Tibial nerve (tissue), 4 donors: ENCODE measurements around the gene CHPF.

Experiments
- EP300 ChIP-seq, 2 donors: sonication (generic); formaldehyde crosslinking; IDR thresholded peaks; one replicate each; pipeline ENCODE4 v1.6.1; 2017; ENCODE audit warnings: antibody characterized with exemption in 2 of 2, mild to moderate bottlenecking in 1 of 2
- TF ChIP-seq, protein P1 (sequence below), 5 experiments: fragments of 200-600 bp in 3 of 5; fragments of 450-650 bp in 2 of 5; sonication (generic) in 3 of 5; IDR thresholded peaks; one replicate each; pipeline ENCODE4 v1.5.1; 2016 to 2019; ENCODE audit warnings: antibody characterized with exemption in 5 of 5, mild to moderate bottlenecking in 3 of 5, moderate library complexity in 2 of 5

DNA sequence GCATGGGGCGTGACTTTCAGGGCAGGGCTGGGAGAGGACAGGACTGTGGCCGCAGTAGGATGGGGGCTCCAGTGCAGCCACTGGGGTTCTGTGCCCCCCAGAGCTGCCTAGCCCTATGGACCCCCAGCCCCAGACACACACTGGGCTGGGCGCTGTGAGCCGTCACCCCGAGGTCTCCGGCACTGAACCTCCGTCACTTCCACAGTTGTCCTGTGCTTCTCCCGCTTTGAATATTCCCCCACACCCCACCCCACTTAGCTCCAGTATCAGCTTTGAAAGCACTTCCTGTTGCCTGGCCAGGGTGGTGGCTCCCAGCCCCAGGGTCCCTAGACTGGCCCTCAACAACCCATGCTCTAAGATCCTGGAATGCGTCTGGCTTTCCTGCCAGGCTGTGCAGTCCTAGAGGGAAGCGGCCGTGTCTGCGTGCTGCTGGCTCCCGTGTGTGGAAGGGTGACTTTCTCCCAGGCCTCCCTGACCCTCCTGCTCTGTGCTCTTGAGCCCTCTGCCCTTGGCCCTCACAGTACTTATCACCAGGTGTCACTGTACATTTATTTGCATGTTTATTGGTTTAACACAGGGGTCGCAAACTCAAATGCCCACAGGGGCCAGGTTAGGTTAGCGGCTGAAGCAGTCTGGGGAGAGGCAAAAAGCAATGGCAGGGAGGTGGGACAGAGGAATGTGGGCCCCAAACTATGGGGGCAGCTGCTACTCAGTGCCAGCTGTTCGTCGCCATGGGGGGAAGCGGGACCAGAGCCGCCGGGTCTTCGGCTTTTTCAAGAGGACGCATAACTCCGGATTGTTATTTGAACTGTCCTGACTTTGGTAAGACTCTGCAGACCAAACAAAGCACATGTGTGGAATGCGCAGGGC lies 17.8 kb upstream of the CHPF start:
- TF ChIP-seq, protein P1, sequence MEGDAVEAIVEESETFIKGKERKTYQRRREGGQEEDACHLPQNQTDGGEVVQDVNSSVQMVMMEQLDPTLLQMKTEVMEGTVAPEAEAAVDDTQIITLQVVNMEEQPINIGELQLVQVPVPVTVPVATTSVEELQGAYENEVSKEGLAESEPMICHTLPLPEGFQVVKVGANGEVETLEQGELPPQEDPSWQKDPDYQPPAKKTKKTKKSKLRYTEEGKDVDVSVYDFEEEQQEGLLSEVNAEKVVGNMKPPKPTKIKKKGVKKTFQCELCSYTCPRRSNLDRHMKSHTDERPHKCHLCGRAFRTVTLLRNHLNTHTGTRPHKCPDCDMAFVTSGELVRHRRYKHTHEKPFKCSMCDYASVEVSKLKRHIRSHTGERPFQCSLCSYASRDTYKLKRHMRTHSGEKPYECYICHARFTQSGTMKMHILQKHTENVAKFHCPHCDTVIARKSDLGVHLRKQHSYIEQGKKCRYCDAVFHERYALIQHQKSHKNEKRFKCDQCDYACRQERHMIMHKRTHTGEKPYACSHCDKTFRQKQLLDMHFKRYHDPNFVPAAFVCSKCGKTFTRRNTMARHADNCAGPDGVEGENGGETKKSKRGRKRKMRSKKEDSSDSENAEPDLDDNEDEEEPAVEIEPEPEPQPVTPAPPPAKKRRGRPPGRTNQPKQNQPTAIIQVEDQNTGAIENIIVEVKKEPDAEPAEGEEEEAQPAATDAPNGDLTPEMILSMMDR (IDR thresholded peaks at IDR 0.05) = no peak
- no peak for TF ChIP-seq EP300 (IDR thresholded peaks at IDR 0.05)
